Vagina (tissue), 2 donors: Measurements from ENCODE around the gene LAMC1. TPM values are rescaled to one million over a fixed set of nuclear protein-coding genes. Genes with fewer than 3 reads are reported as not detected.
A peak's percentile ranks its signal among the peaks of the same experiment; 100 is the strongest.

Experiments
- DNase-seq, 2 donors: peaks; one replicate each; pipeline ENCODE4 v3.0.0-alpha.2; 2017; ENCODE audit errors: extremely low spot score in 2 of 2
- H3K27ac ChIP-seq: fragments of 200-600 bp; sonication (generic); one replicate; pipeline ENCODE4 v1.5.1; 2019
- H3K27me3 ChIP-seq: fragments of 200-600 bp; sonication (generic); one replicate; pipeline ENCODE4 v1.5.1; 2019
- H3K36me3 ChIP-seq, 2 donors: fragments of 200-600 bp; sonication (generic); one replicate each; pipeline ENCODE4 v1.5.1; 2017 to 2019
- H3K4me1 ChIP-seq: fragments of 200-600 bp; sonication (generic); one replicate; pipeline ENCODE4 v1.5.1; 2019
- H3K4me3 ChIP-seq, 2 donors: fragments of 200-600 bp; sonication (generic); 1 replicate in 1 of 2; 2 replicates in 1 of 2; pipeline ENCODE4 v1.5.1; 2016 to 2019
- H3K9me3 ChIP-seq: fragments of 200-600 bp; sonication (generic); one replicate; pipeline ENCODE4 v1.5.1; 2019
- POLR2A ChIP-seq, 2 donors: fragments of 450-650 bp; IDR thresholded peaks; one replicate each; pipeline ENCODE4 v1.6.1; 2017; ENCODE audit warnings: antibody characterized with exemption in 2 of 2, mild to moderate bottlenecking in 2 of 2, moderate library complexity in 2 of 2
- POLR2AphosphoS5 ChIP-seq, 2 donors: sonication (generic); formaldehyde crosslinking; IDR thresholded peaks; one replicate each; pipeline ENCODE4 v1.9.0; 2017; ENCODE audit warnings: antibody characterized with exemption in 2 of 2, mild to moderate bottlenecking in 2 of 2, low read depth in 1 of 2; ENCODE audit not compliant: insufficient read depth in 1 of 2
- intact Hi-C: fragments of 100-400 bp; cut with DNase I; formaldehyde crosslinking; loops from one replicate; pipeline ENCODE4 v1.15.1; 2023
- total RNA-seq: library from RNA; depleted of rRNA; stranded (reverse); fragments of >200 nt; gene quantifications from one replicate; pipeline ENCODE4 v1.2.3, GENCODE V29; 2016
- TF ChIP-seq, protein P1 (sequence below), 3 experiments: fragments of 450-650 bp in 2 of 3; fragments of 200-600 bp in 1 of 3; sonication (generic) in 1 of 3; IDR thresholded peaks; one replicate each; pipeline ENCODE4 v1.5.1; 2017 to 2019; ENCODE audit warnings: antibody characterized with exemption in 3 of 3, mild to moderate bottlenecking in 2 of 3, moderate library complexity in 2 of 3

Gene LAMC1
- total RNA-seq, 1 donor from 2014 or later, result 217 TPM

DNA sequence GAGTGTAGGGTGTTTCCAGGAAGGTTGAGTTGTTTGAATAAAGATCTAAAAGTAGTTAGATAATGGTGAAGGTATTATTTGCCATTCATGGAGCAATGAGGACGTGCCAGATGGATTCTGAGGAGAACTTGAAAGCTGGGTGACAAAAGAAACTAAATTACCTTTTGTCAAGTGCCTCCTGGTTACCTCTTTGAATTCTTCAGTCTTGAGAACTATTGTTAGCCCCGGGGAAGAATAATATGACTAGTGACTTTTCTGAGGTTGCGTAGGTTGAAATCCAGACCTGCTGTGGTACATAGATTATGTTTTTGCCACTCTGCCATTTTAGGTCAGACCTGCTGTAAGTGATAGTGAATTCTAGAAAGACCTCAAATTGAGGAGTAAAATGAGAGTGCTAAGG, 11.5 kb downstream of the LAMC1 start:
- DNase-seq, result no peak
- Histone ChIP-seq H3K27ac (no peak overlapping the region), H3K36me3 (no peaks in the 10 kb centered on the region), H3K9me3 (no peaks in the 10 kb centered on the region), H3K27me3 (no peaks in the 10 kb centered on the region), H3K4me3 (no peak overlapping the region), H3K4me1 (peaks cover 64% of the 10 kb centered on the region)
- intact Hi-C loops, result no loop called here
- TF ChIP-seq POLR2A (IDR thresholded peaks at IDR 0.05) (no peak), POLR2AphosphoS5 (IDR thresholded peaks at IDR 0.05; ENCODE audit: insufficient read depth in 1 of 2, low read depth in 1 of 2) (no peak)
- TF ChIP-seq, protein P1, sequence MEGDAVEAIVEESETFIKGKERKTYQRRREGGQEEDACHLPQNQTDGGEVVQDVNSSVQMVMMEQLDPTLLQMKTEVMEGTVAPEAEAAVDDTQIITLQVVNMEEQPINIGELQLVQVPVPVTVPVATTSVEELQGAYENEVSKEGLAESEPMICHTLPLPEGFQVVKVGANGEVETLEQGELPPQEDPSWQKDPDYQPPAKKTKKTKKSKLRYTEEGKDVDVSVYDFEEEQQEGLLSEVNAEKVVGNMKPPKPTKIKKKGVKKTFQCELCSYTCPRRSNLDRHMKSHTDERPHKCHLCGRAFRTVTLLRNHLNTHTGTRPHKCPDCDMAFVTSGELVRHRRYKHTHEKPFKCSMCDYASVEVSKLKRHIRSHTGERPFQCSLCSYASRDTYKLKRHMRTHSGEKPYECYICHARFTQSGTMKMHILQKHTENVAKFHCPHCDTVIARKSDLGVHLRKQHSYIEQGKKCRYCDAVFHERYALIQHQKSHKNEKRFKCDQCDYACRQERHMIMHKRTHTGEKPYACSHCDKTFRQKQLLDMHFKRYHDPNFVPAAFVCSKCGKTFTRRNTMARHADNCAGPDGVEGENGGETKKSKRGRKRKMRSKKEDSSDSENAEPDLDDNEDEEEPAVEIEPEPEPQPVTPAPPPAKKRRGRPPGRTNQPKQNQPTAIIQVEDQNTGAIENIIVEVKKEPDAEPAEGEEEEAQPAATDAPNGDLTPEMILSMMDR (IDR thresholded peaks at IDR 0.05), result no peak

DNA sequence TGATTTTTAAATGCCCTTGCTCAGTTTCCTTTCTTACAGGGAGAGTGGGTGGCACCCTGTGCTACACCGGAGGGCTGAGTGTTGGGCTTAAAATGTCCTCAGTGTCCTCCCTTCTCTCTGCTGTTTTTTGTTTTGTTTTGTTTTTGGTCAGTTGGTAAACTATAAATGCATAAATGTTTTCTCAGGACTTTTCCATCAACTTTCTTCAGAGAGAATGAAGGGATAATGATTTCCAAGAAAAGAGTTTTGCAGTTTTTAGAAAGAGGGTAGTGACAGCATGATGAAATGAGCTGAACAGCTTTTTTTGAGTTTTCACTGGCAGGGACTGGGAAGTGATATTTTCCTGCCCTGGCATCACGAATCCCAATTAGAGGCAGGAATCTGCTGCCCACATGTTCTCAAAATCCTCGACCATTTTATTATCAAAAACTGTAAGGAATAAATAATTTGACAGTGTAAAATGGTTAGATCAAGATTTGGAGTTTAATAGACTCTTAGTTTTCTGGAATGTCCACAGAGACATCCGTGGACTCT, 15.2 kb downstream of the LAMC1 start:
- Histone ChIP-seq H3K27ac (no peak overlapping the region), H3K9me3 (no peaks in the 10 kb centered on the region), H3K4me1 (peaks cover 70% of the 10 kb centered on the region), H3K27me3 (no peaks in the 10 kb centered on the region), H3K36me3 (no peaks in the 10 kb centered on the region), H3K4me3 (no peak overlapping the region)
- TF ChIP-seq, protein P1 (IDR thresholded peaks at IDR 0.05), result no peak
- TF ChIP-seq POLR2A (IDR thresholded peaks at IDR 0.05), result no peak
- TF ChIP-seq POLR2AphosphoS5 (IDR thresholded peaks at IDR 0.05; ENCODE audit: insufficient read depth in 1 of 2, low read depth in 1 of 2), result no peak
- DNase-seq, result no peak
- intact Hi-C loops, result no loop called here

DNA sequence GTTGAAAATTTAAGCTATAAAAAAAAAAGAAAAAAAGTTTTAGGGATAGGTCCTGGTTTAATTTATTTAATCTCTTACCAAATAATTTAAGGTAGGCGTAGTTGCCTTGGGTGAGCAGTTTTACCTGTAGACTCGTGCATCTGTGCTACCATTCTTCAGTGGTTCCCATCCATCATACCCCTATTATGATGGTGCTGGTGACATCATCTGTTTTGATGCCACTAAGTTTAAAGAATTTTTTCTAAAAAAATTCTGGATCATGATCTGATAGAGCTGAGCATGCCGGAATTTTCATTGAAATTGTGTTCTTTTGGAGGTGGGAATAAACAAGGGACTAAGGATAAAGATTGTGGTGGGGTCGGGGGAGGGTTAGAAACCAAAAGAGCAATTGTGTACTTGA, 15.7 kb downstream of the LAMC1 start:
- Histone ChIP-seq H3K27me3 (no peaks in the 10 kb centered on the region), H3K4me3 (no peak overlapping the region), H3K9me3 (no peaks in the 10 kb centered on the region), H3K36me3 (no peaks in the 10 kb centered on the region), H3K27ac (no peak overlapping the region), H3K4me1 (peaks cover 71% of the 10 kb centered on the region)
- intact Hi-C loops, result no loop called here
- TF ChIP-seq POLR2AphosphoS5 (IDR thresholded peaks at IDR 0.05; ENCODE audit: insufficient read depth in 1 of 2, low read depth in 1 of 2), result no peak
- TF ChIP-seq, protein P1 (IDR thresholded peaks at IDR 0.05), result no peak
- TF ChIP-seq POLR2A (IDR thresholded peaks at IDR 0.05), result no peak
- DNase-seq, result no peak

DNA sequence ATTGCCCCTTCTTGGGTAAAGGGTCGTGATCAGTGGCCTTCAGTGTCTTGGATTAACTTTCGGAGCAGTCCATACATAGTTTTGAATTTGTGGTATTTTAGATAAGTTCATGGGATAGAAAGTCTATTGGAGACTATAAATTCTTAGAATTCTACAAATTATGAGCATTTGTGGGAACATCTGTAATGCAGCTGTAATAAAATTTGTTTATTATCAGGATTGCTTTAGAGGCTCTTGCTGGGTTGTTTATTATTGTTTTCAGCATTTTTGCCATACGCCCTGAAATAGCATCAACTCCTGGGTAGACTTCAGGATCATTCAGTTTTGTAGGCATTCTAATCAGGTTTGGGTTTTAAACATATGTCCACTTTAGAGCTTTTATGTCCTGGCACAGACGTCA, 16.1 kb downstream of the LAMC1 start:
- H3K4me1 ChIP-seq, result peaks cover 75% of the 10 kb centered on the region
- peak overlapping the region; percentile 55 for H3K27ac ChIP-seq
- no peak overlapping the region for H3K4me3 ChIP-seq
- TF ChIP-seq, protein P1 (IDR thresholded peaks at IDR 0.05), result no peak
- no peak for TF ChIP-seq POLR2A (IDR thresholded peaks at IDR 0.05)
- no peak for TF ChIP-seq POLR2AphosphoS5 (IDR thresholded peaks at IDR 0.05; ENCODE audit: insufficient read depth in 1 of 2, low read depth in 1 of 2)
- H3K36me3 ChIP-seq, result no peaks in the 10 kb centered on the region
- H3K27me3 ChIP-seq, result no peaks in the 10 kb centered on the region
- no peaks in the 10 kb centered on the region for H3K9me3 ChIP-seq
- no peak for DNase-seq
- intact Hi-C loops, result no loop called here

DNA sequence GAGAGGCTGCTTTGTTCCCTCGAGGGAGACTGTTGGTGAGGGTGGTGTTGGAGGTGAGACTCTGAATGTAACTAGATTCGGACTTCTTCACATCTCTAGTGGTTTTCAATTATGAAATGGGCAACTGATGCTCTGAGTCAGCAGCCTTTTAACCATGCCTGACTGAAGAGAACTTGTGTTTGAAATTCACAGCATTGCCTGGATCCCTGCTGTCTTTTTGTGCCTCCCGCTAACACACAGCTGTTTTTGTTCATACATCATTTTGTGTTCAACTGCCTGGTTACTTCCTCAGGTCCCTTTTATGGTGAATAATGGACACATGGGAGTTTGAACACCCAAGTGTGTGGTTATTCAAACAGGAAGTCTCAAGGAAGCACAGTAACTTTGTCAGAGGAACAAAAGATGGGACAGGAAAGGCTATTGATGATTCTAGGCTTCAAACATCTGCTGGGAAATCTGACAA, 16.8 kb downstream of the LAMC1 start:
- H3K27ac ChIP-seq, result peak overlapping the region; percentile 55
- H3K4me3 ChIP-seq, result no peak overlapping the region
- H3K4me1 ChIP-seq, result peaks cover 82% of the 10 kb centered on the region

More for the DNA sequence above, 16.8 kb downstream of the LAMC1 start:
- H3K36me3 ChIP-seq, result no peaks in the 10 kb centered on the region
- no peak for DNase-seq
- TF ChIP-seq POLR2AphosphoS5 (IDR thresholded peaks at IDR 0.05; ENCODE audit: insufficient read depth in 1 of 2, low read depth in 1 of 2) (no peak), POLR2A (IDR thresholded peaks at IDR 0.05) (no peak)
- TF ChIP-seq, protein P1 (IDR thresholded peaks at IDR 0.05), result no peak
- no peaks in the 10 kb centered on the region for H3K9me3 ChIP-seq
- no peaks in the 10 kb centered on the region for H3K27me3 ChIP-seq
- intact Hi-C loops, result no loop called here
